Peyer's patch (tissue), 4 donors: ENCODE results near the gene ZNF474.

Source experiments
- POLR2A ChIP-seq, 2 donors: fragments of 450-650 bp; IDR thresholded peaks; one replicate each; pipeline ENCODE4 v1.5.1; 2017; ENCODE audit warnings: antibody characterized with exemption in 2 of 2, mild to moderate bottlenecking in 2 of 2, moderate library complexity in 2 of 2
- TF ChIP-seq, protein P1 (sequence below), 6 experiments: fragments of 450-650 bp in 4 of 6; fragments of 200-600 bp in 2 of 6; sonication (generic) in 1 of 6; IDR thresholded peaks; one replicate each; pipeline ENCODE4 v1.5.1; 2017 to 2019; ENCODE audit warnings: antibody characterized with exemption in 6 of 6, mild to moderate bottlenecking in 3 of 6, moderate library complexity in 1 of 6

DNA sequence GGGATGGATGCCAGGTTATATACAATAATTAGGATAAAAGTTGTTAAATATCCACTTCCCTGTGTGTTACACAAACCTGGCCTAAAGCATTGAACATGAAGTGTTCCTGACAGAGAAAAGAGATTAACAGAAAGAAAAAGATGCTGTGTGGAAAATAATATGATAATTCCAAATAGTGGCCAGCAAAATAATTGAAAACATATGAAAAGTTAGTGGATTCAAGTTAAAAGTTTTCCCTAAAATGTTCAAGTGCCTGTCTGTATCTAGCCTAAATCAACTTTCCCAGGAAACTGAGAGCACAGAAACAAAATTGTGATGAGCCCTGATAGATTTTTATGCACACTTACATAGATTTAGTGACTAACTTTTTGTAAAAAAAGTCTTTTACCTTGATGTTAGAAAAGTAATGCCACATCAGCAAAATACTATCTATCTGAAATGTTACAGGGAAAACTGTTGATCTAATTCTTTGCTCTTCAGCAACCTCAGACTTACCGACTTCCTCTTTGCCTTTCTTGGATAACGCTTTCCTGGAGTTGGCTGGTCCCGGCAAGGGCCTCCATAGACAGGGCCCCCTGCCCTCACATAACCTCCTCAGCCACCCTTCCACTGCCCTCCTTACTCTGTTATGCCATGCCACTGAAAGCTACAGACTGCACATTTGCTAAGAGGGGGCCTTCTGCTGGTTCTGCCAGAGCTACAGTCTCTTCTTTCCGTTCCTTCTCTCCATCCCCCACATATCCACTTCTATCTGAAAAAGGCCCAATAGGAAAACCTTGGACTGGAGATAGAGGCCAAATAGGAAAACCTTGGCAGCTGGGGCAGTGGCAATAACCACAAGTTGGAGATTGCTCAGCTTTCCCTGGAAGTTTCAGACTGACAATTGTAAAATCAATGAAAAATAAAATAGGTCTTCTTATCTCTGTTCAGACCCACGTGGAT is 44.4 kb downstream of the ZNF474 start:
- TF ChIP-seq POLR2A (IDR thresholded peaks at IDR 0.05), result no peak
- TF ChIP-seq, protein P1, sequence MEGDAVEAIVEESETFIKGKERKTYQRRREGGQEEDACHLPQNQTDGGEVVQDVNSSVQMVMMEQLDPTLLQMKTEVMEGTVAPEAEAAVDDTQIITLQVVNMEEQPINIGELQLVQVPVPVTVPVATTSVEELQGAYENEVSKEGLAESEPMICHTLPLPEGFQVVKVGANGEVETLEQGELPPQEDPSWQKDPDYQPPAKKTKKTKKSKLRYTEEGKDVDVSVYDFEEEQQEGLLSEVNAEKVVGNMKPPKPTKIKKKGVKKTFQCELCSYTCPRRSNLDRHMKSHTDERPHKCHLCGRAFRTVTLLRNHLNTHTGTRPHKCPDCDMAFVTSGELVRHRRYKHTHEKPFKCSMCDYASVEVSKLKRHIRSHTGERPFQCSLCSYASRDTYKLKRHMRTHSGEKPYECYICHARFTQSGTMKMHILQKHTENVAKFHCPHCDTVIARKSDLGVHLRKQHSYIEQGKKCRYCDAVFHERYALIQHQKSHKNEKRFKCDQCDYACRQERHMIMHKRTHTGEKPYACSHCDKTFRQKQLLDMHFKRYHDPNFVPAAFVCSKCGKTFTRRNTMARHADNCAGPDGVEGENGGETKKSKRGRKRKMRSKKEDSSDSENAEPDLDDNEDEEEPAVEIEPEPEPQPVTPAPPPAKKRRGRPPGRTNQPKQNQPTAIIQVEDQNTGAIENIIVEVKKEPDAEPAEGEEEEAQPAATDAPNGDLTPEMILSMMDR (IDR thresholded peaks at IDR 0.05), result no peak
